WTC11 (cell line): ENCODE measurements around the gene TRPV6. TPM values are rescaled to one million over a fixed set of nuclear protein-coding genes. Genes with fewer than 3 reads are reported as not detected.

ENCODE experiments used
- ATAC-seq: fragments of 200-7000 bp; cut with Tn5 transposase; 2 replicates; pipeline ENCODE4 v1.10.0; 2021; ENCODE audit warnings: mild to moderate bottlenecking, moderate library complexity
- CTCF ChIA-PET: fragments of 300-600 bp; sonication (Branson Sonifier 250); formaldehyde crosslinking; loops from one replicate; lab custom pipeline; 2021; ENCODE audit warnings: antibody characterized with exemption; lab: Charles Lee
- POLR2A ChIA-PET: fragments of 350-600 bp; sonication (Branson Sonifier 250); formaldehyde crosslinking; loops from one replicate; lab custom pipeline; 2021; ENCODE audit warnings: antibody characterized with exemption; lab: Charles Lee
- DNase-seq: peaks from one replicate; pipeline ENCODE4 v3.0.0; 2021; ENCODE audit warnings: low spot score
- H3K27ac Mint-ChIP-seq: 2 replicates; pipeline ENCODE4 v1.8.0; 2021; ENCODE audit warnings: mixed read lengths
- H3K27me3 Mint-ChIP-seq: 2 replicates; pipeline ENCODE4 v1.8.0; 2021; ENCODE audit warnings: low read depth, mild to moderate bottlenecking, moderate library complexity, mixed read lengths
- H3K36me3 Mint-ChIP-seq: 2 replicates; pipeline ENCODE4 v1.8.0; 2021; ENCODE audit warnings: mixed read lengths
- H3K4me1 Mint-ChIP-seq: 2 replicates; pipeline ENCODE4 v1.8.0; 2022; ENCODE audit warnings: mixed read lengths
- H3K4me3 Mint-ChIP-seq: 2 replicates; pipeline ENCODE4 v1.8.0; 2021; ENCODE audit warnings: mild to moderate bottlenecking, moderate library complexity, mixed read lengths
- H3K9me3 Mint-ChIP-seq: 2 replicates; pipeline ENCODE4 v1.8.0; 2021; ENCODE audit warnings: mixed read lengths
- CBFB ChIP-seq: sonication (generic); formaldehyde crosslinking; IDR thresholded peaks from 2 replicates; pipeline ENCODE4 v1.8.1; 2022; ENCODE audit warnings: mild to moderate bottlenecking, low read depth, missing genetic modification reagents
- CREB1 ChIP-seq: sonication (generic); formaldehyde crosslinking; IDR thresholded peaks from 2 replicates; pipeline ENCODE4 v1.8.0; 2023; ENCODE audit warnings: mild to moderate bottlenecking, missing genetic modification reagents
- E2F4 ChIP-seq: sonication (generic); formaldehyde crosslinking; IDR thresholded peaks from 2 replicates; pipeline ENCODE4 v1.8.1; 2022; ENCODE audit warnings: low read depth, mild to moderate bottlenecking, moderate library complexity, missing genetic modification reagents, borderline replicate concordance
- ELF4 ChIP-seq: sonication (generic); formaldehyde crosslinking; IDR thresholded peaks from 2 replicates; pipeline ENCODE4 v1.8.1; 2022; ENCODE audit warnings: low read depth, mild to moderate bottlenecking, moderate library complexity, missing genetic modification reagents
- ETV6 ChIP-seq: sonication (generic); formaldehyde crosslinking; IDR thresholded peaks from 2 replicates; pipeline ENCODE4 v1.8.1; 2022; ENCODE audit warnings: mild to moderate bottlenecking, missing genetic modification reagents
- FOXK1 ChIP-seq: sonication (generic); formaldehyde crosslinking; IDR thresholded peaks from 2 replicates; pipeline ENCODE4 v1.8.0; 2022; ENCODE audit warnings: mild to moderate bottlenecking, moderate library complexity, missing genetic modification reagents
- GTF2I ChIP-seq: fragments of 250-450 bp; sonication (Bioruptor Pico); conservative IDR thresholded peaks from 2 replicates; pipeline ENCODE4 v1.4.0; 2021; ENCODE audit warnings: mild to moderate bottlenecking
- KAT7 ChIP-seq: sonication (generic); formaldehyde crosslinking; IDR thresholded peaks from 2 replicates; pipeline ENCODE4 v1.8.1; 2023; ENCODE audit warnings: missing genetic modification reagents, mild to moderate bottlenecking, borderline replicate concordance
- NFYB ChIP-seq: sonication (generic); formaldehyde crosslinking; conservative IDR thresholded peaks from 2 replicates; pipeline ENCODE4 v1.8.0; 2022; ENCODE audit warnings: low read depth, missing genetic modification reagents
- SMAD3 ChIP-seq: sonication (generic); formaldehyde crosslinking; IDR thresholded peaks from 2 replicates; pipeline ENCODE4 v1.8.0; 2022; ENCODE audit warnings: missing genetic modification reagents, mild to moderate bottlenecking, borderline replicate concordance
- TCF7 ChIP-seq: sonication (generic); formaldehyde crosslinking; IDR thresholded peaks from 2 replicates; pipeline ENCODE4 v1.8.0; 2022; ENCODE audit warnings: mild to moderate bottlenecking, low read depth, missing genetic modification reagents, moderate library complexity
- ZBTB21 ChIP-seq: sonication (generic); formaldehyde crosslinking; IDR thresholded peaks from 2 replicates; pipeline ENCODE4 v1.8.1; 2023; ENCODE audit warnings: mild to moderate bottlenecking, missing genetic modification reagents, borderline replicate concordance
- ZNF138 ChIP-seq: sonication (generic); formaldehyde crosslinking; conservative IDR thresholded peaks from 2 replicates; pipeline ENCODE4 v1.8.1; 2022; ENCODE audit warnings: mild to moderate bottlenecking, moderate library complexity, missing genetic modification reagents
- ZNF281 ChIP-seq: sonication (generic); formaldehyde crosslinking; IDR thresholded peaks from 2 replicates; pipeline ENCODE4 v1.8.0; 2023; ENCODE audit warnings: mild to moderate bottlenecking, missing genetic modification reagents
- ZNF317 ChIP-seq: sonication (generic); formaldehyde crosslinking; IDR thresholded peaks from 2 replicates; pipeline ENCODE4 v1.8.1; 2023; ENCODE audit warnings: low read depth, mild to moderate bottlenecking, moderate library complexity, missing genetic modification reagents, borderline replicate concordance
- ZNF396 ChIP-seq: fragments of 250-450 bp; sonication (Bioruptor Pico); IDR thresholded peaks from 2 replicates; pipeline ENCODE4 v1.8.0; 2021; ENCODE audit warnings: mild to moderate bottlenecking, moderate library complexity, borderline replicate concordance
- ZNF416 ChIP-seq: fragments of 250-450 bp; sonication (Bioruptor Pico); IDR thresholded peaks from 2 replicates; pipeline ENCODE4 v1.9.0; 2021; ENCODE audit warnings: mild to moderate bottlenecking, inconsistent platforms
- ZNF425 ChIP-seq: fragments of 250-450 bp; sonication (Bioruptor Pico); conservative IDR thresholded peaks from 2 replicates; pipeline ENCODE4 v1.9.0; 2021; ENCODE audit warnings: mild to moderate bottlenecking
- total RNA-seq: library from RNA; stranded (reverse); gene quantifications from 3 replicates; pipeline ENCODE4 v1.2.3, GENCODE V29; 2021

Gene TRPV6
- total RNA-seq, 1 experiment from 2014 or later, result 0.63 TPM

GRCh38 chr7:142857625-142858024 lies 27.9 kb downstream of the TRPV6 start:
- POLR2A ChIA-PET, result no interaction called here
- H3K27ac Mint-ChIP-seq, result no peak overlapping the region
- ATAC-seq (no peak), DNase-seq (no peak)
- H3K27me3 Mint-ChIP-seq, result peaks cover 17% of the 10 kb centered on the region
- TF ChIP-seq CBFB (no peak), ZNF281 (CRISPR knock-in tag) (no peak), KAT7 (no peak), GTF2I (CRISPR knock-in tag) (no peak), ZNF425 (CRISPR knock-in tag) (no peak)
- no peak overlapping the region for H3K4me3 Mint-ChIP-seq
- CTCF ChIA-PET, result interaction anchor here (1.2 to 5.3 kb wide), 3 partner anchors 9 to 358 kb away, joined by 5 to 36 read pairs (median 9); no protein-coding TSS in a partner anchor
- H3K4me1 Mint-ChIP-seq, result peaks cover 37% of the 10 kb centered on the region
- no peaks in the 10 kb centered on the region for H3K9me3 Mint-ChIP-seq
- no peaks in the 10 kb centered on the region for H3K36me3 Mint-ChIP-seq

GRCh38 chr7:142856565-142857245 lies 28.8 kb downstream of the TRPV6 start:
- no peak overlapping the region for H3K27ac Mint-ChIP-seq
- H3K9me3 Mint-ChIP-seq, result no peaks in the 10 kb centered on the region
- ChIA-PET CTCF (interaction anchor here (1.3 to 5.3 kb wide), 7 partner anchors 10 to 533 kb away, joined by 4 to 47 read pairs (median 12); no protein-coding TSS in a partner anchor), POLR2A (no interaction called here)
- no peak for DNase-seq
- H3K4me1 Mint-ChIP-seq, result peaks cover 28% of the 10 kb centered on the region
- H3K27me3 Mint-ChIP-seq, result peaks cover 17% of the 10 kb centered on the region
- TF ChIP-seq ZNF317 (CRISPR knock-in tag) (no peak), E2F4 (no peak), TCF7 (no peak), ELF4 (no peak), ETV6 (CRISPR knock-in tag) (no peak), ZBTB21 (CRISPR knock-in tag) (no peak), ZNF138 (CRISPR knock-in tag) (no peak), ZNF396 (no peak), NFYB (CRISPR knock-in tag) (no peak), CREB1 (CRISPR knock-in tag) (no peak), ZNF416 (no peak), SMAD3 (CRISPR knock-in tag) (no peak), FOXK1 (CRISPR knock-in tag) (no peak)
- no peak for ATAC-seq
- H3K36me3 Mint-ChIP-seq, result no peaks in the 10 kb centered on the region
- no peak overlapping the region for H3K4me3 Mint-ChIP-seq
